Left ventricle myocardium superior (tissue), 1 donor: ENCODE results near the gene PIEZO2. TPM values are rescaled to one million over a fixed set of nuclear protein-coding genes. Genes with fewer than 3 reads are reported as not detected.

Experiments
- ATAC-seq: fragments of 200-7000 bp; cut with Tn5 transposase; one replicate; pipeline ENCODE4 v1.9.1; 2020; ENCODE audit warnings: mild to moderate bottlenecking, moderate library complexity
- DNase-seq: peaks from one replicate; pipeline ENCODE4 v3.0.0-alpha.2; 2020
- intact Hi-C: fragments of 100-400 bp; cut with micrococcal nuclease; formaldehyde crosslinking; loops from one replicate; pipeline ENCODE4 v1.11.0; 2022
- total RNA-seq: library from RNA; stranded (reverse); fragmentation: NEBNext Ultra II Directional; extraction: Animal tissue kit (Norgen Biotek cat#: 25700); gene quantifications from one replicate; pipeline ENCODE4 v1.2.1, GENCODE V29; 2021
- donor health status: DM: no; HTN: yes; CAD: no; lungs with severe emphysema.

The PIEZO2 gene
- total RNA-seq, 1 donor from 2014 or later: 1.1 TPM

DNA sequence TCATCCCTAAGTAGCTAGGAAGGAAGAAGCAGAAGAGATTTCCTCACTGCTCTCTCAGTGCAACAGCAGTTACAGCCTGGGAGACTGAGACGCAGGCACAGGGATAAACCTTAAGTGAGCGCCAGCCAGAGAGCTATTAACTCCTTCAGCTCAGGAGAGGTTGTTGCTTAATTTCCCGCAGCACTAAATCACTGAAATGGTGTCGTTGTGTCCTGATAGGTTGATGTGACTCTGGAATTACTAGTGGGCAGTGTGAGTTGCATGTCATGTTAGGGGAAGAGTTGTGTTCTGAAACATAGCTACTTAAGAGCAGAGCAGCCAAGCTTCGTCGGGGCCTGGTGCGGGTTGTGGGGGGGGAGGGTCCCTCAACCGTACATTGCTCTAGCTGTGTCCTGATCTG, 397.7 kb downstream of the PIEZO2 start:
- ATAC-seq (no peak), DNase-seq (no peak)
- intact Hi-C loops: no loop called here

DNA sequence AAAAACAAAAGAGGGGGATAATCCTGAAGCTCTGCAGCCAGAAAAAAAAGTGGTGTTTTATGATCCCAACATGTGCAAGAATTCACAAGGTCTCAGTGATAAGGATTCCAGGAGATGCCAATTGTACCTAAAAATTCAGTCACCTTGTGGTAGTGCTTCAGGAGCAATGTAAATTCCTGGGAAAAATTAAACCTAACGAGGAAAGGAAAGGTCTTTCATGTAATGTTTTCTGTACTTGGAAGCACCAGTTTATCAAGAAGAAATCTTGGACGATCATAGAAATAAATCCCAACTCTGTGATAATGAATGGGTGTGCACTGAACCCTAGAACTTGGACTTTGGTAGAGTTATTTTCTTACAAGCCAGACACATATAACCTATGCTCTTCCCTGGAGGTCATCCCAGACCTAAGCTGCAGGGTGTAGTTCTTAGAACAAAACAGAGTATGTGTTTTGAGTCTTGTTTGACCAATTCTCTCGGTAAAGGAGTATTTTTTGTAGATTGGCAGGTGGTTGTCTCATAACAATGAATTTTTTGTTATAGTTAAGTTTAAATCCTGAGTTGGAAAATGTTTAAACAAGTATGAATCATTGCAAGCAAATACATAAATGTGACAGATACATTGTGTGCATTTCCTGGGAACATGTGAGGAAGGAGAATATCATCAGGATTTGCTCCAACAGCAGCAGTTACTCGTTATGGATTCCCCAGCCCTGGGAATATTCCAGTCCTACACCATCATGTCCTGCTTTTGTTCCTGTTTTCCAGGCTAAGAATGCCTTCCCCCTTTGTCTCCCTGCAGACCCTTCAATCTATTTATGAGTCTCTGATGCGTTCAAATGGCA, 399.0 kb downstream of the PIEZO2 start:
- intact Hi-C loops: no loop called here
- ATAC-seq: no peak
- DNase-seq: no peak

DNA sequence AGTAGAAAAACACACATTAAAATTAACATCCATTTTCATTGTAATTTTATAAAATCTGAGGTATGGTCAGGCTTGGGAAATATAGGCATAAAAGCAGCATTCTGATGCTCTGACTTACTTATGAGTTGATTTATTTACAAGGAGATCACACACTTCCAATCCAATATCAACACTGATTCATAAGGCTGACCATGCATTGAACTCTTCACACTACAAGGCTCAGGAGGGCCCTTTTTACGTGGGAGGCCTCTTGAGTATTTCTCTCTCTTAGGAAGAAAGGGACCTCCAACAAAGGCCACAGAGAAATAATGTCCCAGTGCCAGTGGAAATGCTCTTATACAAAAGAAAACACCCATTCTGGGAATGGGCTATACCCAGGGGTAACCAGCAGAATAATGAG, 400.7 kb downstream of the PIEZO2 start:
- no peak for DNase-seq
- no peak for ATAC-seq
- intact Hi-C loops: no loop called here

GRCh38 chr18:10745971-10746370, 403.4 kb downstream of the PIEZO2 start:
- ATAC-seq (no peak), DNase-seq (no peak)
- intact Hi-C loops: no loop called here

GRCh38 chr18:10745219-10745618, 404.1 kb downstream of the PIEZO2 start:
- DNase-seq (no peak), ATAC-seq (no peak)
- intact Hi-C loops: no loop called here

GRCh38 chr18:10743766-10744165, 405.6 kb downstream of the PIEZO2 start:
- ATAC-seq: no peak
- no peak for DNase-seq

DNA sequence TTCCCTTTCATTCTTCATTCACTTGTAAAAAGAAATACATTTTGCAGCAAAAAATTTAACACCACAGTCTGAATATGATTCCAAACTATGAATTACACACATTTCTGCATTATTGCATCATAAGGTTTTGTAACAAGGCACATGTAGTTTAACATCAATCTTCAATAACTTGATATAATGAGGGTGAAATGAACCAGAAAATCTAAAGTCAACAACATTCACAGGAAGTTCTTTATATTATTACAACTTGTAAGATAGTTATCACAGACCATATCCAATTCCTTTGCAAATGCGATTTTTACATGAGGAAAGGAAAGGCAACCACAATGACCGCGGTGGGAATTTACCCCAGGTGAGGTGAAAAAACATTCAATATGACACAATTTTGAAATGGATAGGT, 410.2 kb downstream of the PIEZO2 start:
- intact Hi-C loops: no loop called here
- no peak for ATAC-seq
- DNase-seq: no peak

More at GRCh38 chr18:10743766-10744165, 405.6 kb downstream of the PIEZO2 start:
- intact Hi-C loops: no loop called here

- DNase-seq (no peak), ATAC-seq (no peak)
- intact Hi-C loops: no loop called here
Measured at GRCh38 chr18:10736984-10737383, 412.4 kb downstream of the PIEZO2 start.

GRCh38 chr18:10732990-10733389, 416.4 kb downstream of the PIEZO2 start:
- ATAC-seq (no peak), DNase-seq (no peak)
- intact Hi-C loops: no loop called here

GRCh38 chr18:10727477-10727876, 421.9 kb downstream of the PIEZO2 start:
- no peak for ATAC-seq

GRCh38 chr18:10726198-10727068, 422.9 kb downstream of the PIEZO2 start:
- ATAC-seq (peak; percentile 82), DNase-seq (peak; percentile 57)
- intact Hi-C loops: no loop called here

More at GRCh38 chr18:10727477-10727876, 421.9 kb downstream of the PIEZO2 start:
- intact Hi-C loops: no loop called here
- DNase-seq: no peak

- no peak for DNase-seq
- intact Hi-C loops: no loop called here
Measured at GRCh38 chr18:10724666-10725065, 424.7 kb downstream of the PIEZO2 start.

GRCh38 chr18:10723496-10723895, 425.9 kb downstream of the PIEZO2 start:
- ATAC-seq (no peak), DNase-seq (no peak)

More at GRCh38 chr18:10724666-10725065, 424.7 kb downstream of the PIEZO2 start:
- ATAC-seq: no peak

DNA sequence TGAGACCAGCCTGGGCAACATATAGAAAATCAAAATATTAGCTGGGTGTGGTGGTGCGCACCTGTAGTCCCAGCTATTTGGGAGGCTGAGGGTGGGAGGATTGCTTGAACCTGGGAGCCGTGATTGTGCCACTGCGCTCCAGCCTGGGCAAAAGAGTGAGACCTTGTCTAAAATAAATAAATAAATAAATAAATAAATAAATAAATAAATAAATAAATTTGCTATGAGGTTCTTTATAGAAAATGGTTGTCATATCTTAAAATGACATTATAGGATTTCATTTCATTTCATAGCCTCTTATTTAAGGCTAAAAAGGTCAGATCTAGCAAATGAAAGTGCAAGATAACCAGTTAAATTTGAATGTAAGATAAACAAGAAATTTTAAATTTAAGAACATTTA, 430.6 kb downstream of the PIEZO2 start:
- intact Hi-C loops: no loop called here
- DNase-seq (no peak), ATAC-seq (no peak)

More at GRCh38 chr18:10723496-10723895, 425.9 kb downstream of the PIEZO2 start:
- intact Hi-C loops: no loop called here

DNA sequence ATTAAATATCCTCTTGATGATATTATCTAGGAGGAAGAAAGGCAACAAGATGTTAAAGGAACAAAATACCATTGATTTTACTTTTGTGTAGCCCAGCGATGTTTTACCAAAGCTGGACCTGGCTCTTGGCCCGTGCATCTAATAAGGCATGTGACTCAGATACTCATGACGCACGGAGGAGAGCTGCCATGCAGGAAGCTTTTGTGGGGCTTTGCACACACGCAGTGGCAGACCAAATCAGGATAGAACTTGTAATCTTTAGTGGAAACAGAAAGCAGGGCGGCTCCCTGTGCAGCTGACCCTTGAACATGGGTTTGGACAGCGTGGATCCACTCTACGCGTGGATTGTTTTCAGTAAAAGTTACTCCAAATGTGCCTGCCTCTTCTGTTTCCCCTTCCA, 433.6 kb downstream of the PIEZO2 start:
- ATAC-seq: peak; percentile 57
- intact Hi-C loops: no loop called here
- DNase-seq: no peak

- DNase-seq: no peak
- ATAC-seq: peak; percentile 57
- intact Hi-C loops: no loop called here
Measured at GRCh38 chr18:10713409-10713808, 436.0 kb downstream of the PIEZO2 start.

- intact Hi-C loops: no loop called here
- DNase-seq: no peak
- no peak for ATAC-seq
Measured at GRCh38 chr18:10707294-10707693, 442.1 kb downstream of the PIEZO2 start.

- intact Hi-C loops: no loop called here
- ATAC-seq: no peak
Measured at GRCh38 chr18:10705786-10706185, 443.6 kb downstream of the PIEZO2 start.

GRCh38 chr18:10705291-10705690, 444.1 kb downstream of the PIEZO2 start:
- intact Hi-C loops: no loop called here
- DNase-seq: no peak
- no peak for ATAC-seq

More at GRCh38 chr18:10705786-10706185, 443.6 kb downstream of the PIEZO2 start:
- no peak for DNase-seq

DNA sequence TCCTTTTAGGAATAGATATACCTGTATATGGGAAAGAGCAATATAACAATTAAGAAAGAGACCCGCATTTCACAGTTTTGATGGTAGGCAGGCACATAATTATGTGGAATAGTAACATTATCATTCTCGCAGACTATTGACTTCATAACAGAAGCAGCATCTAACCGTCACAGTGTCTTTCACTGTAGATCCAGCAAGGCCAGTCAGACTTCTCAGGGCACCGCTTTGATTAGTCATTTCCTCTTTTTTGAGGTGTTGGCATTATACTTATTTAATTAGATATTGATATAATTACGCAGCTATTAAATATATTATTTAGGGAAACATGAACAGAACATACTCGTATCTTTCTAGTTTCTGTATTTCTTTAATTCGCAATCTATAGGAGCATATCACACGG, 447.2 kb downstream of the PIEZO2 start:
- ATAC-seq (no peak), DNase-seq (no peak)
- intact Hi-C loops: no loop called here
